Activated gamma-delta T cell (primary cell): ENCODE results near the gene TMEM132C.

ENCODE experiments used
- DNase-seq: peaks from one replicate; lab custom pipeline; 2025; lab: John Stamatoyannopoulos, UW

Gene TMEM132C

GRCh38 chr12:128662101-128662500 lies 395.1 kb downstream of the TMEM132C start:
- DNase-seq = no peak

- DNase-seq = no peak
Observed at GRCh38 chr12:128664501-128664900, 397.5 kb downstream of the TMEM132C start.

GRCh38 chr12:128667193-128667592 lies 400.2 kb downstream of the TMEM132C start:
- DNase-seq = no peak

- no peak for DNase-seq
Observed at GRCh38 chr12:128671528-128672042, 404.6 kb downstream of the TMEM132C start.

GRCh38 chr12:128672428-128672827 lies 405.5 kb downstream of the TMEM132C start:
- no peak for DNase-seq

GRCh38 chr12:128672893-128673292 lies 405.9 kb downstream of the TMEM132C start:
- no peak for DNase-seq

- DNase-seq = no peak
Observed at GRCh38 chr12:128675576-128675975, 408.6 kb downstream of the TMEM132C start.

- DNase-seq = no peak
Observed at GRCh38 chr12:128680555-128680954, 413.6 kb downstream of the TMEM132C start.

- no peak for DNase-seq
Observed at GRCh38 chr12:128682548-128683275, 415.7 kb downstream of the TMEM132C start.

- DNase-seq = no peak
Observed at GRCh38 chr12:128684352-128684751, 417.4 kb downstream of the TMEM132C start.

- DNase-seq = no peak
Observed at GRCh38 chr12:128685903-128686475, 419.0 kb downstream of the TMEM132C start.

GRCh38 chr12:128687851-128688250 lies 420.9 kb downstream of the TMEM132C start:
- no peak for DNase-seq

GRCh38 chr12:128690641-128691040 lies 423.7 kb downstream of the TMEM132C start:
- no peak for DNase-seq

GRCh38 chr12:128693115-128693514 lies 426.1 kb downstream of the TMEM132C start:
- no peak for DNase-seq

GRCh38 chr12:128693771-128694170 lies 426.8 kb downstream of the TMEM132C start:
- no peak for DNase-seq

GRCh38 chr12:128694445-128694844 lies 427.5 kb downstream of the TMEM132C start:
- no peak for DNase-seq

GRCh38 chr12:128695697-128696096 lies 428.7 kb downstream of the TMEM132C start:
- no peak for DNase-seq

- DNase-seq = no peak
Observed at GRCh38 chr12:128698301-128698972, 431.5 kb downstream of the TMEM132C start.

- no peak for DNase-seq
Observed at GRCh38 chr12:128699106-128699505, 432.1 kb downstream of the TMEM132C start.

- DNase-seq = no peak
Observed at GRCh38 chr12:128702371-128702770, 435.4 kb downstream of the TMEM132C start.

GRCh38 chr12:128705140-128705539 lies 438.2 kb downstream of the TMEM132C start:
- DNase-seq = no peak

- DNase-seq = no peak
Observed at GRCh38 chr12:128707488-128707887, 440.5 kb downstream of the TMEM132C start.

- DNase-seq = no peak
Observed at GRCh38 chr12:128708789-128709188, 441.8 kb downstream of the TMEM132C start.
